ES-I3 (cell line): ENCODE data around the gene NSMCE3.

Experiments used
- H3K36me3 ChIP-seq: 2 replicates; pipeline ENCODE4 v1.6.1; 2013; ENCODE audit warnings: mild to moderate bottlenecking, low read length, control low read depth, moderate library complexity; ENCODE audit not compliant: insufficient read depth
- H3K4me1 ChIP-seq: 2 replicates; pipeline ENCODE4 v1.6.1; 2013; ENCODE audit warnings: mild to moderate bottlenecking, control low read depth, low read length; ENCODE audit not compliant: insufficient read depth
- H3K9ac ChIP-seq: 2 replicates; pipeline ENCODE4 v1.6.1; 2013; ENCODE audit warnings: low read depth, mild to moderate bottlenecking, low read length, moderate library complexity
- H3K9me3 ChIP-seq: 2 replicates; pipeline ENCODE4 v1.6.1; 2013; ENCODE audit warnings: mild to moderate bottlenecking, low read length, moderate library complexity; ENCODE audit not compliant: control insufficient read depth, insufficient read depth

Gene NSMCE3

DNA sequence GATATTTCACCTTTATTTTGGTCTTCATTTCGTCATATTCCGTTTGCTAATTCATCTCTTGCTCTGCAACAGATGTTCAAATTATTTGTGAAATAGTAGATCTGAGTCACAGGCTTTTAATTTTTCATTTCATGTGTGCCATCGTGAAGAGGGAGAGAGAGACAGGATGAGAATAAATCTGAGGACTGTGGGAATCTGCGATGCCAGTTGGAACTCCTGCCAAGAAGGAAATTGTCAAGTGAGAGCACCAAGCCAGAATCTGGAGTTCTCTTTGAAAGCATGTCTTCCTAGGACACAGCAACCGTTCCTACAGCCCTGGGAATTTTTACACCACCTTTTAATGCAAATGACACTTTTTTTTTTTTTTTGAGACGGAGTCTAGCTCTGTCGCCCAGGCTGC is 48.8 kb downstream of the NSMCE3 start:
- H3K9me3 ChIP-seq, result no peaks in the 10 kb centered on the region
- no peaks in the 10 kb centered on the region for H3K4me1 ChIP-seq
- no peak overlapping the region for H3K9ac ChIP-seq
- no peaks in the 10 kb centered on the region for H3K36me3 ChIP-seq

DNA sequence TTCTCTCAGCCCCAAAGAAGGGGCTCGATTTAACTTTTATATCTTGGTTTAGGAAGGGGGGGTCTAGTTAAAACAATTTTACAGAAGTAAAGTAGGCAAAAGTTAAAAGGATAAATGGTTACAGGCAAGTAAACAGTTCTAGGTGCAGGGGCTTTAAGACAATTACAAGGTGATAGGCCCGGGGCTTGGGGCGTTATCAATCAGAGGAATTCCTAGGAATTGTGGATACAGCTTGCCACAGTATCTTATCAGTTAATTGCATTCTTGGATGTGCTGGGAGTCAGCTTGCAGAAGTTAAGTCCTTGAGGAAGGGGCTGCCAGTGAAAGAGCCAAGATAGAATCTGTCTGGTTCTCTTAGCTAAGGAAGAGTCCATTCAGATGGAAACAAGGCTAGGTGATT is 52.7 kb downstream of the NSMCE3 start:
- H3K4me1 ChIP-seq, result no peaks in the 10 kb centered on the region
- no peaks in the 10 kb centered on the region for H3K36me3 ChIP-seq
- H3K9ac ChIP-seq, result no peak overlapping the region
- H3K9me3 ChIP-seq, result no peaks in the 10 kb centered on the region
